Fibroblast of mammary gland (primary cell): ENCODE measurements around the gene PUM1.

Experiments used
- DNase-seq: peaks from one replicate; pipeline ENCODE4 v3.0.0-alpha.2; 2010; ENCODE audit warnings: low read depth
- H3K4me3 ChIP-seq: 2 replicates; pipeline ENCODE4 v1.5.1; 2011; ENCODE audit warnings: low read depth, mild to moderate bottlenecking, low read length, moderate library complexity; ENCODE audit not compliant: control insufficient read depth
- CTCF ChIP-seq: conservative IDR thresholded peaks from 2 replicates; pipeline ENCODE4 v1.5.1; 2011; ENCODE audit warnings: low read depth, low read length, inconsistent platforms; ENCODE audit not compliant: control insufficient read depth, insufficient read depth

PUM1 gene

GRCh38 chr1:30904191-30904961 is 161.1 kb downstream of the PUM1 start:
- TF ChIP-seq CTCF = no peak
- no peak for DNase-seq
- no peak overlapping the region for H3K4me3 ChIP-seq

- no peak overlapping the region for H3K4me3 ChIP-seq
- DNase-seq = no peak
- TF ChIP-seq CTCF = no peak
These were observed 162.0 kb downstream of the PUM1 start for GRCh38 chr1:30903343-30904034.

GRCh38 chr1:30902593-30903290 is 162.8 kb downstream of the PUM1 start:
- H3K4me3 ChIP-seq = no peak overlapping the region
- no peak for DNase-seq
- TF ChIP-seq CTCF = no peak

- H3K4me3 ChIP-seq = no peak overlapping the region
- no peak for DNase-seq
- TF ChIP-seq CTCF = no peak
These were observed 163.5 kb downstream of the PUM1 start for GRCh38 chr1:30901798-30902581.

- no peak for TF ChIP-seq CTCF
- no peak overlapping the region for H3K4me3 ChIP-seq
- no peak for DNase-seq
These were observed 164.5 kb downstream of the PUM1 start for GRCh38 chr1:30900931-30901560.

GRCh38 chr1:30900486-30900885 is 165.0 kb downstream of the PUM1 start:
- DNase-seq = no peak
- no peak for TF ChIP-seq CTCF
- no peak overlapping the region for H3K4me3 ChIP-seq
